Measurements from ENCODE around the gene SNX3. TPM values are rescaled to one million over a fixed set of nuclear protein-coding genes. Genes with fewer than 3 reads are reported as not detected.
"Not testable (repeated sequence)": the region's sequence is repeated elsewhere in the genome, so short reads cannot be mapped to it uniquely, and the experiment has no call there.

SNX3 gene
- total RNA-seq, 2 experiments from 2014 or later = 77.1 to 112 TPM

DNA sequence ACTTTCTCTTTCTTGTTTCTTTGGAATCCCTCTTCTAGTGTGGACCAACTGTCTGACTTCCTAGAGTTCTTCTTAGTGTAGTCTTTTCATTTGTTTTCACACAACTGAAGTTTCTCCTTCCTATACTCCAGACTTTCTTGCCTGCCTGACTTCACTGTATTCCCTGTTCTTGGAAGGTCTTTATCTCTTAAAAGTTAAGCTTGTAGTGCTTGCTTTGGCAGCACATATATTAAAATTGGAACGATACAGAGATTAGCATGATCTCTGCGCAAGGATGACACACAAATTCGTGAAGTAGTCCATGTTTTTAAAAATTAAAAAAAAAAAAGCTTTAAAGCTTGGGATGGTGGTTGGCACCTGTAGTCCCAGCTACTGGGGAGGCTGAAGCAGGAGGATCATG lies 31.7 kb upstream of the SNX3 start:
- intact Hi-C loops (cut with DNase I, micrococcal nuclease) = loop anchor here (10.0 kb wide), 3 partner anchors 338 to 1778 kb away; partner anchors contain the start of gene SEC63 (in 1 of the 2)
- H3K36me3 Mint-ChIP-seq (ENCODE audit: low read depth); DNase-seq; H3K9me3 Mint-ChIP-seq (ENCODE audit: low read depth); H3K27ac Mint-ChIP-seq; H3K4me3 Mint-ChIP-seq; ATAC-seq; H3K4me1 Mint-ChIP-seq; POLR2A ChIA-PET; H3K27me3 Mint-ChIP-seq: not testable (repeated sequence)
- CTCF ChIA-PET = interaction anchor here (1.5 kb wide), 1 partner anchor 10 kb away, joined by 5 read pairs; no protein-coding TSS in a partner anchor

DNA sequence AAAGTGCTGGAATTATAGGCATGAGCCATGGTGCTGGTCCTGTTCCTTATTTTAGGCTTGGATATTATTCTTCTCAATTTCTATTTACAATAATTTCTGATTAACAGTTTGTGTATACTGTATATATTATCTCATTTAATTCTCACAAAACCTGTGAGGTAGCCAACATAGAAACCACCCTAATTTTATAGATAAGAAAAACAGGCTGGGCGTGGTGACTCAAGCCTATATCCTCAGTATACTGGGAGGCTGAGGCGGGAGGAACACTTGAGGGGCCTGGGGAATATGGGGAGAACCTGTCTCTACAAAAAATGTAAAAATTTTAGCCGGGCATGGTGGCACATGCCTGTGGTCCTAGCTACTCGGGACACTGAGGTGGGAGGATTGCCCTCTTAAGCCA lies 30.3 kb upstream of the SNX3 start:
- Mint-ChIP-seq H3K4me1 (peaks cover 14% of the 10 kb centered on the region), H3K27ac (no peak overlapping the region), H3K36me3 (ENCODE audit: low read depth) (peaks cover 5% of the 10 kb centered on the region), H3K27me3 (no peaks in the 10 kb centered on the region), H3K4me3 (no peak overlapping the region), H3K9me3 (ENCODE audit: low read depth) (no peaks in the 10 kb centered on the region)
- ChIA-PET CTCF (interaction anchor here (1.5 kb wide), 1 partner anchor 9 kb away, joined by 5 read pairs; no protein-coding TSS in a partner anchor), POLR2A (interaction anchor here (0.7 kb wide), 1 partner anchor 84 kb away, joined by 4 read pairs; no protein-coding TSS in a partner anchor)
- no peak for ATAC-seq
- no peak for DNase-seq
- intact Hi-C loops (cut with DNase I, micrococcal nuclease) = loop anchor here (10.0 kb wide), 3 partner anchors 336 to 1776 kb away; partner anchors contain the start of gene SEC63 (in 1 of the 2)

DNA sequence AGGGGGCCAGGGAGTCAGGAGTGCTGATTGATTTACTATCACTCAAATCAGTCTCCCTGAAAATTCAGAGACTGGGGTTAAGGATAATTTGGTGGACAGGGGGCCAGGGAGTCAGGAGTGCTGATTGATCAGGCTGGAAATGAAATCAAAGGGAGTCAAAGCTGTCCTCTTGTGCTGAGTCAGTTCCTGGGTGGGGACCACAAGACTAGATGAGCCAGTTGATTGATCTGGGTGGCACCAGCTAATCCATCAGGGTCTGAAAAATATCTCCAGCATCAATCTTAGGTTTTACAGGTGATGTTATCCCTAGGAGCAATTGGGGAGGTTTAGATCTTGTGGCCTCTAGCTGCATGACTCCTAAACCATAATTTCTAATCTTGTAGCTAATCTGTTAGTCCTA lies 27.9 kb upstream of the SNX3 start:
- no peak overlapping the region for H3K4me3 Mint-ChIP-seq
- H3K4me1 Mint-ChIP-seq = peaks cover 4% of the 10 kb centered on the region
- DNase-seq (no peak), ATAC-seq (no peak)
- intact Hi-C loops (cut with DNase I, micrococcal nuclease) = no loop called here
- H3K36me3 Mint-ChIP-seq (ENCODE audit: low read depth) = no peaks in the 10 kb centered on the region
- no peak overlapping the region for H3K27ac Mint-ChIP-seq
- no peaks in the 10 kb centered on the region for H3K27me3 Mint-ChIP-seq
- H3K9me3 Mint-ChIP-seq (ENCODE audit: low read depth) = no peaks in the 10 kb centered on the region
- CTCF ChIA-PET = no interaction called here
- POLR2A ChIA-PET = no interaction called here

DNA sequence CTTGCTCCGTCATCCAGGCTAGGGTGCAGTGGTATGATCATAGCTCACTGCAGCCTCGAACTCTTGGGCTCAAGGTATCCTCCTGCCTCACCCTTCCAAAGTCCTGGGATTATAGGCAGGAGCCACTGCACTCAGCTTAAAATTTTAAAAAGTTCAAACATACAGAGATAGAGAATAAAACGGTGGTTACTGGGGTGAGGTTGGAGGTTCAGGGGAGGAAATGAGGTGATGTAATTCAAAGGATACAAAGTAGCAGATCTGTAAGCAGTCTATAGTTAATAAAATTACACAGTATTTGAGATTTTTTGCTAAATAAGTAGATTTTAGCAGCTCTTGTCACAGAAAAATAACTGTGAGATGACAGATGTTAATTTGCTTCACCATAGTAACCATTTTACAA lies 26.5 kb upstream of the SNX3 start:
- H3K4me1 Mint-ChIP-seq = peaks cover 4% of the 10 kb centered on the region
- no peaks in the 10 kb centered on the region for H3K9me3 Mint-ChIP-seq (ENCODE audit: low read depth)
- ChIA-PET CTCF (interaction anchor here (1.1 kb wide), 1 partner anchor 7 kb away, joined by 4 read pairs; no protein-coding TSS in a partner anchor), POLR2A (no interaction called here)
- intact Hi-C loops (cut with DNase I, micrococcal nuclease) = no loop called here
- H3K27ac Mint-ChIP-seq = no peak overlapping the region
- no peaks in the 10 kb centered on the region for H3K36me3 Mint-ChIP-seq (ENCODE audit: low read depth)
- H3K27me3 Mint-ChIP-seq = no peaks in the 10 kb centered on the region
- H3K4me3 Mint-ChIP-seq = no peak overlapping the region
- ATAC-seq = no peak
- DNase-seq = no peak

DNA sequence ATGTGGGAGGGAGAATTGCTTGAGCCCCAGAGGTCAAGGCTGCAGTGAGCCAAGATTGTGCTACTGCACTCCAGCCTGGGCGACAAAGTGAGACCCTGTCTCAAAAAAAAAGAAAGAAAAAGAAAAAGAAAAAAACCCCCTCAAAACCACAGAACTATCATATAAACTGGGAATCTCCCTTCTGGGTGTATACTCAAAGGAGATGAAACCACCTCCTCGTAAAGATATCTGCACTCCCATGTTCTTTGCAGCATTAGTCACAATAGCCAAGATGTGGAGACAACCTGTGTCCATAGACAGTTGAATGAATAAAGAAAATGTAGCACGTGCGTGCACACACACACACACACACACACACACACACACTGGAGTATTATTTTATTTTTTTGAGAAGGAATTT lies 25.5 kb upstream of the SNX3 start:
- no peaks in the 10 kb centered on the region for H3K27me3 Mint-ChIP-seq
- no peak overlapping the region for H3K4me3 Mint-ChIP-seq
- ChIA-PET POLR2A (no interaction called here), CTCF (no interaction called here)
- no peaks in the 10 kb centered on the region for H3K36me3 Mint-ChIP-seq (ENCODE audit: low read depth)
- H3K27ac Mint-ChIP-seq = no peak overlapping the region
- no peaks in the 10 kb centered on the region for H3K9me3 Mint-ChIP-seq (ENCODE audit: low read depth)
- intact Hi-C loops (cut with DNase I, micrococcal nuclease) = no loop called here
- DNase-seq (no peak), ATAC-seq (peak; percentile 79)
- H3K4me1 Mint-ChIP-seq = peaks cover 4% of the 10 kb centered on the region

DNA sequence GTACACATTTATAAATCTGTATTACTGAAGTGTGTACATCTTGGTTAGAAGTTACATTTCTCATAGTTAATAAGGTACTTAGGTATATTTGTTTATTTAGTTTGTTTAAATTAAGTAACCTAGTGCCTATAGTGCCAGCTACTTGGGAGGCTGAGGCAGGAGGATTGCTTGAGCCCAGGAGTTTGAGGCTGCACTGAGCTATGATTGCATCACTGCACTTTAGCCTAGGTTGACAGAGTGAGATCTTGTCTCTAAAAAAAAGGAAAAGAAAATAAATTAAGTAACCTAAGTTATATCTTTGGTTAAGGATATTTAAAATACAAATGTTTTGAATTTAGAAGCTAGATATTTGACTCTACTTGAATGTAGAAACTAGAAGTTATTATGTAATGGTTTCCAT lies 24.5 kb upstream of the SNX3 start:
- Mint-ChIP-seq H3K27me3 (no peaks in the 10 kb centered on the region), H3K27ac (no peak overlapping the region), H3K36me3 (ENCODE audit: low read depth) (no peaks in the 10 kb centered on the region), H3K4me1 (peaks cover 4% of the 10 kb centered on the region), H3K9me3 (ENCODE audit: low read depth) (no peaks in the 10 kb centered on the region), H3K4me3 (no peak overlapping the region)
- ATAC-seq (no peak), DNase-seq (no peak)
- intact Hi-C loops (cut with DNase I, micrococcal nuclease) = no loop called here
- ChIA-PET CTCF (no interaction called here), POLR2A (interaction anchor here (0.6 kb wide), 1 partner anchor 321 kb away, joined by 3 read pairs; no protein-coding TSS in a partner anchor)

DNA sequence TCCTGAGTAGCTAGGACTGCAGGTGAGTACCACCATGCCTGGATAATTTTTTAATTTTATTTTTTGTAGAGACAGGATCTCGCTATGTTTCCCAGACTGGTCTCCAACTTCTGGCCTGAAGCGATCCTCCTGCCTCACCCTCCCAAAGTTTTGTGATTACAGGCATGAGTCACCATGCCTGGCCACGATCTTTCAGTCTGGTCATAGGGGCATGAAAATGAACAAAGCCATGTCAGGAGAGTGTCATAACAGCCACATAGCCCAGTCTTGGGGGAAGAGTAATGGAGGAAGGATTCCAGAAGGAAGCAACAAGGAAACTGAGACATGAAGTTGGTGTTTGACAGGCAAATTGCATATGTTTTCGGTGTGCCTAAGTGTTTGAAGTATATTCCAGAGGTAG lies 17.0 kb upstream of the SNX3 start:
- DNase-seq (no peak), ATAC-seq (no peak)
- Mint-ChIP-seq H3K27me3 (peaks cover 6% of the 10 kb centered on the region), H3K36me3 (ENCODE audit: low read depth) (no peaks in the 10 kb centered on the region), H3K4me3 (no peak overlapping the region), H3K9me3 (ENCODE audit: low read depth) (no peaks in the 10 kb centered on the region), H3K27ac (no peak overlapping the region), H3K4me1 (no peaks in the 10 kb centered on the region)
- ChIA-PET CTCF (interaction anchor here (0.6 kb wide), 1 partner anchor 1622 kb away, joined by 3 read pairs; no protein-coding TSS in a partner anchor), POLR2A (no interaction called here)
- intact Hi-C loops (cut with DNase I, micrococcal nuclease) = no loop called here

DNA sequence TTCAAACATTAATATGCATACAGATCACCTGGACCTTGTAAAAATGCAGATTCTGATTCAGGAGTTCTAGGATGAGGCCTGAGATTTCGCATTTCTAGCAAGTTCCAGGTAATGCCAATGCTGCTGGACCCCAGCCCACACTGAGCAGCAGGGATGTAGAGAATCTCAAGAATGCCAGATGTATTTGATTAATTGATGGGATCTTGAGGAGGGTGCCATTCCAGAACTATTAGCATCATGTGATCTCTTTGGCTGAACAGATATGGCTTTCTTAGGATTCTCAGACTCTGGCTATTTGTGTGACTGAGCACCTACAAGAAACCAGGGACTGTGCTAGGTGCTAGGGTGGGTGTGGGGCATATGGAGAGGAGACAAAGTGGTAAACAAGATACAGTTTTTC lies 16.5 kb upstream of the SNX3 start:
- no peaks in the 10 kb centered on the region for H3K4me1 Mint-ChIP-seq
- no peak for ATAC-seq
- H3K27ac Mint-ChIP-seq = no peak overlapping the region
- no peak for DNase-seq
- no peak overlapping the region for H3K4me3 Mint-ChIP-seq
- POLR2A ChIA-PET = no interaction called here
- H3K36me3 Mint-ChIP-seq (ENCODE audit: low read depth) = no peaks in the 10 kb centered on the region
- no peaks in the 10 kb centered on the region for H3K9me3 Mint-ChIP-seq (ENCODE audit: low read depth)
- CTCF ChIA-PET = no interaction called here
- peaks cover 6% of the 10 kb centered on the region for H3K27me3 Mint-ChIP-seq
- intact Hi-C loops (cut with DNase I, micrococcal nuclease) = no loop called here

DNA sequence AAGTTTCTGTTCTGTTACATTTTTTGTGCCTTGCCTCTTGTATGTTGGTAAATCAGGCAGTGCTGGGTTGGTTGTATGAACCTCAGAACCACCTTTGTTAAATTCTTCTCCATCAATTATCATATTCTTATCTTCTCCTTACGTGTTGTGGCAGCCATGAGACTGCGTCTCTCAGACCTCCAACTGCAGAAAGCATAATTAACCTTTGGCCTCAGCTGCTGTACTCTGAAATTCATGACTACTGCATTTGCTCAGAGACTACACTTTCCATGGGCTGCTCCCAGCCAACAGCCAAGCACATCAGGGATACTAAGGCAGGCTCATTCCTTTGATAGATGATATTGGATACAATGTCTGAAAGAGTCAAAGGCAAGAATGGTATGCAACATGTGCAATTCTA lies 15.1 kb upstream of the SNX3 start:
- Mint-ChIP-seq H3K4me1 (no peaks in the 10 kb centered on the region), H3K9me3 (ENCODE audit: low read depth) (no peaks in the 10 kb centered on the region), H3K27ac (no peak overlapping the region), H3K4me3 (no peak overlapping the region), H3K36me3 (ENCODE audit: low read depth) (no peaks in the 10 kb centered on the region), H3K27me3 (peaks cover 6% of the 10 kb centered on the region)
- ChIA-PET POLR2A (no interaction called here), CTCF (no interaction called here)
- no peak for ATAC-seq
- DNase-seq = no peak
- intact Hi-C loops (cut with DNase I, micrococcal nuclease) = no loop called here

DNA sequence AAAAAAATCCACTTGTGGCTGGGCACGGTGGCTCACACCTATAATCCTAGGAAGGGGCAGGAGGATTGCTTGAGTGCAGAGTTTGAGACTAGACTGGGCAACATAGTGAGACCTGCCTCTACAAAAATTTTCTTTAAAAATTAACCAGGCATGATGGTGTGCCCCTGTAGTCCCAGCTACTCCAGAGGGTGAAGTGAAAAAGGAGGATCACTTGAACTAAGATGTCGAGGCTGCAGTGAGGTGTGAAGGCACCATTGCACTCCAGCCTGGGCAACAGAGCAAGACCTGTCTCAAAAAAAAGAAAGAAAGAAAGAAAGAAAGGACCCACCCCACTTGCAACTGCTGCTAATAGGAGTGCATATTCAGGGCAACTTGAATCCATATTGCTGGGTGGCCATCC lies 13.7 kb upstream of the SNX3 start:
- Mint-ChIP-seq H3K4me3 (no peak overlapping the region), H3K4me1 (no peaks in the 10 kb centered on the region), H3K27me3 (peaks cover 6% of the 10 kb centered on the region), H3K36me3 (ENCODE audit: low read depth) (no peaks in the 10 kb centered on the region), H3K9me3 (ENCODE audit: low read depth) (no peaks in the 10 kb centered on the region), H3K27ac (no peak overlapping the region)
- no peak for DNase-seq
- CTCF ChIA-PET = no interaction called here
- no peak for ATAC-seq
- POLR2A ChIA-PET = no interaction called here
- intact Hi-C loops (cut with DNase I, micrococcal nuclease) = no loop called here

DNA sequence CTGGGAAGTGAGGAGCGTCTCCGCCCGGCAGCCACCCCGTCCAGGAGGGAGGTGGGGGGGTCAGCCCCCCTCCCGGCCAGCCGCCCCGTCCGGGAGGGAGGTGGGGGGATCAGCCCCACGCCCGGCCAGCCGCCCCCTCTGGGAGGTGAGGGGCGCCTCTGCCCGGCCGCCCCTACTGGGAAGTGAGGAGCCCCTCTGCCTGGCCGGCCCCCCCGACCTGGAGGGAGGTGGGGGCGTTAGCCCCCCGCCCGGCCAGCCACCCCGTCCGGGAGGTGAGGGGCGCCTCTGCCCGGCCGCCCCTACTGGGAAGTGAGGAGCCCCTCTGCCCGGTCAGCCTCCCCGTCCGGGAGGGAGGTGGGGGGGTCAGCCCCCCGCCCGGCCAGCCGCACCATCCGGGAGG lies 9.1 kb upstream of the SNX3 start:
- DNase-seq; H3K4me1 Mint-ChIP-seq; H3K27ac Mint-ChIP-seq; H3K36me3 Mint-ChIP-seq (ENCODE audit: low read depth); ATAC-seq; H3K27me3 Mint-ChIP-seq; CTCF ChIA-PET; POLR2A ChIA-PET; H3K9me3 Mint-ChIP-seq (ENCODE audit: low read depth); H3K4me3 Mint-ChIP-seq: not testable (repeated sequence)
- intact Hi-C loops (cut with DNase I, micrococcal nuclease) = loop anchor here in 1 of 2 experiments (10.0 kb wide), 1 partner anchor 545 kb away; no protein-coding TSS in a partner anchor

DNA sequence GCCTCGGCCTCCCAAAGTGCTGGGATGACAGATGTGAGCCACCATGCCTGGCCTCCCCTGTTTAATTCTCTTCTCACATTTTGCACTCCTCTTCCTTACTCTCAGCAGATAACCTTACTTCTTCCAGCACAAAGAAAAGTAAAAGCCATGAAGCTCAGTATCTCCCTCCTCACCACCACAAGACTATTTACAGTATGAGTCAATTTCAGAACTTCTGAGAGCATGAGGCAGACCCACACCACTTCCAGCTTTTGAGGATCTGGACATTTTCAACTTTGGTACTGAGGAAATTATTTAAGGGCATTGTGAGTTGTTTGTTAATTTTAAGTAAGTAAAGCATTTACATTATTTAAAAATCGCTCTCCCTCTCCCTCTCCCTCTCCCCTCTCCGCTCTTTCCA lies 8.0 kb upstream of the SNX3 start:
- H3K36me3 Mint-ChIP-seq (ENCODE audit: low read depth) = no peaks in the 10 kb centered on the region
- no peak for DNase-seq
- CTCF ChIA-PET = interaction anchor here (0.6 kb wide), 1 partner anchor 110 kb away, joined by 3 read pairs; no protein-coding TSS in a partner anchor
- H3K4me1 Mint-ChIP-seq = no peaks in the 10 kb centered on the region
- H3K4me3 Mint-ChIP-seq = no peak overlapping the region
- no peaks in the 10 kb centered on the region for H3K27me3 Mint-ChIP-seq
- no peak overlapping the region for H3K27ac Mint-ChIP-seq
- intact Hi-C loops (cut with DNase I, micrococcal nuclease) = loop anchor here in 1 of 2 experiments (10.0 kb wide), 1 partner anchor 544 kb away; no protein-coding TSS in a partner anchor
- POLR2A ChIA-PET = no interaction called here
- no peak for ATAC-seq
- H3K9me3 Mint-ChIP-seq (ENCODE audit: low read depth) = no peaks in the 10 kb centered on the region

Data from activated CD4-positive, alpha-beta T cell treated with anti-CD3 and anti-CD28 coated beads for 36 hours (primary cell).